HG03103 (cell line): ENCODE results near the gene FEZ2.

ENCODE experiments used
- ATAC-seq: cut with Tn5 transposase; IDR thresholded peaks from one replicate; pipeline ENCODE4 v1.9.1; 2021; ENCODE audit warnings: low read depth; ENCODE audit not compliant: unreplicated experiment

The FEZ2 gene

GRCh38 chr2:36589230-36589630 is 8.7 kb downstream of the FEZ2 start:
- no peak for ATAC-seq

GRCh38 chr2:36587556-36587955 is 10.4 kb downstream of the FEZ2 start:
- no peak for ATAC-seq

GRCh38 chr2:36587101-36587500 is 10.9 kb downstream of the FEZ2 start:
- no peak for ATAC-seq

- no peak for ATAC-seq
These were observed 11.3 kb downstream of the FEZ2 start for GRCh38 chr2:36586672-36587071.

GRCh38 chr2:36584148-36584794 is 13.7 kb downstream of the FEZ2 start:
- ATAC-seq = no peak

GRCh38 chr2:36582951-36583350 is 15.0 kb downstream of the FEZ2 start:
- no peak for ATAC-seq

GRCh38 chr2:36582538-36582937 is 15.4 kb downstream of the FEZ2 start:
- ATAC-seq = no peak

- ATAC-seq = no peak
These were observed 18.7 kb downstream of the FEZ2 start for GRCh38 chr2:36579297-36579664.

GRCh38 chr2:36578343-36579296 is 19.3 kb downstream of the FEZ2 start:
- ATAC-seq = peak; percentile 46

- ATAC-seq = no peak
These were observed 20.1 kb downstream of the FEZ2 start for GRCh38 chr2:36577884-36578283.

- no peak for ATAC-seq
These were observed 23.4 kb downstream of the FEZ2 start for GRCh38 chr2:36574560-36574959.

- ATAC-seq = no peak
These were observed 24.8 kb downstream of the FEZ2 start for GRCh38 chr2:36573165-36573564.

- no peak for ATAC-seq
These were observed 25.3 kb downstream of the FEZ2 start for GRCh38 chr2:36572719-36573059.

GRCh38 chr2:36572054-36572718 is 25.8 kb downstream of the FEZ2 start:
- no peak for ATAC-seq

GRCh38 chr2:36570416-36570815 is 27.6 kb downstream of the FEZ2 start:
- ATAC-seq = no peak

GRCh38 chr2:36569267-36569856 is 28.6 kb downstream of the FEZ2 start:
- ATAC-seq = no peak

- ATAC-seq = no peak
These were observed 29.3 kb downstream of the FEZ2 start for GRCh38 chr2:36568516-36569246.

- no peak for ATAC-seq
These were observed 30.1 kb downstream of the FEZ2 start for GRCh38 chr2:36567711-36568408.

- ATAC-seq = no peak
These were observed 31.1 kb downstream of the FEZ2 start for GRCh38 chr2:36566887-36567286.

- ATAC-seq = no peak
These were observed 32.3 kb downstream of the FEZ2 start for GRCh38 chr2:36565712-36566111.
